ENCODE results near the gene RNASE12. TPM values are rescaled to one million over a fixed set of nuclear protein-coding genes. Genes with fewer than 3 reads are reported as not detected.

RNASE12 gene
- polyA plus RNA-seq, 1 donor from 2014 or later, result not detected

DNA sequence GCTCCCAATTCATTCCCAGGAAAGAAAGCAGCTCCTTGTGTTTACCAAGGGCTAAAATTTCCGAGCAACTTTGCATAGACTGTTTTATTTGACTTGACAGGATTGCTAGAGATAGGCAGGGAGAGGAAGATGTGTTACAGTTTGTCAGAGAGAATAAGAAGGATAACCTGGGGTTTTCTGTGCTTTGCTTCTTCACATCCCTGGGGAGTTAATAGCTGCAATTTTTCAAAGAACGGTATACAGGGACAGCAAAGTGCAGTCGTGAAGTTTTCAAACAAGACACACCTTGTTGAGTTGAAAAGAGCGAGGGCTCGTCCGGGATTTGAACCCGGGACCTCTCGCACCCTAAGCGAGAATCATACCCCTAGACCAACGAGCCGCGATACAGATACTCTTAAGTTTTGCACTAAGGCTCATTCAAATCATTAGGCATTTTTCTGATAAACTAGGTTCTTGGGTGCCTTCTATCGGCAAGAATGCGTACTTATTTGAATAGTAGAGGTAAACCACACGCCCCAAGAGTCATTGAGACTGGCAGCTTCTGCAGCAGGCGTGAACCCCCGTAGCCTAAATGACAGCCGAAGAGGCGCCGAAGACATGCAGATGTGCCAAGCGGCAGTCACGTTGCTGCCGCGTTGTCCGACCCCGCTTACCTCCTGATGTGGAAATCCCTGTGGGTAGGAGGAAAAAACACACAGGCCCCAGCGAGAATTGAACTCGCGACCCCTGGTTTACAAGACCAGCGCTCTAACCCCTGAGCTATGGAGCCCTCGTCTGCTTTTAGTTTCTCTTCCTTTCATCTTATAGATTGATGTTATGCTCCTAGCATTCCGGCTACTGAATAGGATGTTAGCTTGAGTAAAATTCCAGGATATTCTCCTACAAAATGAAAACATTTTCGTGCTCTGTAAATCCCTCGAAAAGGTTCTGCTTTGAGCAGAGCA lies 22.2 kb upstream of the RNASE12 start:
- no peaks in the 10 kb centered on the region for H4K20me1 ChIP-seq (ENCODE audit: insufficient read depth)
- H3K27ac ChIP-seq (ENCODE audit: low read length), result peak overlapping the region; percentile 48
- peak overlapping the region; percentile 79 for H3K4me2 ChIP-seq (ENCODE audit: low read length)

DNA sequence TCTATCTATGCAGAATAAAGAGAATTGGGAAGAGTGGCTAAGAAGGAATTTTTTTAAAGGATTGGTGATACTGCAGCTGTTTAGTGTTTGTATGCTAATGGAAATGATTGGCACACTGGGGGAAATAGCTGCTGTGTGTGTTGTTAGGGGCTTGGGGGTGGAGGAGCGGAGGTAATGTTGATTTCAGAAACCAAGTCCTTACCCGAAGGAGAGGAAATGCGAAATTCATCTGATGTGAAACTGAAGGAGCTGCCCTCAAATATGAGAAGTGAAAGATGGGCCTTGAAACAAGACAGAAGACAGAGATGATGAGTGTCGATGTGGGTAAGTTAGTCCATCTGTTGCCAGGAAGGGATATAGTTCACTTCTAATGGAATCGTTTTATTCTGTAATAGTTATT lies 21.2 kb upstream of the RNASE12 start:
- Histone ChIP-seq H3K36me3 (ENCODE audit: insufficient read depth, low read length) (no peaks in the 10 kb centered on the region), H3K9ac (ENCODE audit: low read length) (no peak overlapping the region), H3K27me3 (ENCODE audit: insufficient read depth, low read depth, low read length) (peaks cover 5% of the 10 kb centered on the region), H3F3A (ENCODE audit: insufficient read depth, low read length, poor library complexity, severe bottlenecking) (peaks cover 5% of the 10 kb centered on the region), H2AFZ (ENCODE audit: low read depth, low read length) (no peak overlapping the region), H3K9me2 (ENCODE audit: insufficient read depth, low read length) (no peaks in the 10 kb centered on the region), H3K79me2 (replicated peaks; ENCODE audit: insufficient read depth, low read length) (no peaks in the 10 kb centered on the region), H3K4me2 (ENCODE audit: low read length) (no peak overlapping the region), H4K20me1 (ENCODE audit: insufficient read depth) (no peaks in the 10 kb centered on the region), H3K9me3 (ENCODE audit: low read length) (no peaks in the 10 kb centered on the region), H3K27ac (ENCODE audit: low read length) (no peak overlapping the region), H3K4me3 (ENCODE audit: low read length) (peak overlapping the region; percentile 72)
- TF ChIP-seq, protein P1, sequence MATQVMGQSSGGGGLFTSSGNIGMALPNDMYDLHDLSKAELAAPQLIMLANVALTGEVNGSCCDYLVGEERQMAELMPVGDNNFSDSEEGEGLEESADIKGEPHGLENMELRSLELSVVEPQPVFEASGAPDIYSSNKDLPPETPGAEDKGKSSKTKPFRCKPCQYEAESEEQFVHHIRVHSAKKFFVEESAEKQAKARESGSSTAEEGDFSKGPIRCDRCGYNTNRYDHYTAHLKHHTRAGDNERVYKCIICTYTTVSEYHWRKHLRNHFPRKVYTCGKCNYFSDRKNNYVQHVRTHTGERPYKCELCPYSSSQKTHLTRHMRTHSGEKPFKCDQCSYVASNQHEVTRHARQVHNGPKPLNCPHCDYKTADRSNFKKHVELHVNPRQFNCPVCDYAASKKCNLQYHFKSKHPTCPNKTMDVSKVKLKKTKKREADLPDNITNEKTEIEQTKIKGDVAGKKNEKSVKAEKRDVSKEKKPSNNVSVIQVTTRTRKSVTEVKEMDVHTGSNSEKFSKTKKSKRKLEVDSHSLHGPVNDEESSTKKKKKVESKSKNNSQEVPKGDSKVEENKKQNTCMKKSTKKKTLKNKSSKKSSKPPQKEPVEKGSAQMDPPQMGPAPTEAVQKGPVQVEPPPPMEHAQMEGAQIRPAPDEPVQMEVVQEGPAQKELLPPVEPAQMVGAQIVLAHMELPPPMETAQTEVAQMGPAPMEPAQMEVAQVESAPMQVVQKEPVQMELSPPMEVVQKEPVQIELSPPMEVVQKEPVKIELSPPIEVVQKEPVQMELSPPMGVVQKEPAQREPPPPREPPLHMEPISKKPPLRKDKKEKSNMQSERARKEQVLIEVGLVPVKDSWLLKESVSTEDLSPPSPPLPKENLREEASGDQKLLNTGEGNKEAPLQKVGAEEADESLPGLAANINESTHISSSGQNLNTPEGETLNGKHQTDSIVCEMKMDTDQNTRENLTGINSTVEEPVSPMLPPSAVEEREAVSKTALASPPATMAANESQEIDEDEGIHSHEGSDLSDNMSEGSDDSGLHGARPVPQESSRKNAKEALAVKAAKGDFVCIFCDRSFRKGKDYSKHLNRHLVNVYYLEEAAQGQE (IDR thresholded peaks at IDR 0.05; ENCODE audit: borderline replicate concordance), result no peak
- no peak for TF ChIP-seq CTCF (IDR thresholded peaks at IDR 0.05; ENCODE audit: poor library complexity, severe bottlenecking)
- TF ChIP-seq POLR2AphosphoS5 (IDR thresholded peaks at IDR 0.05), result no peak

More for the DNA sequence above, 22.2 kb upstream of the RNASE12 start:
- no peaks in the 10 kb centered on the region for H3K79me2 ChIP-seq (replicated peaks; ENCODE audit: insufficient read depth, low read length)
- peak overlapping the region; percentile 72 for H3K4me3 ChIP-seq (ENCODE audit: low read length)
- no peak overlapping the region for H2AFZ ChIP-seq (ENCODE audit: low read depth, low read length)
- H3K36me3 ChIP-seq (ENCODE audit: insufficient read depth, low read length), result no peaks in the 10 kb centered on the region
- peaks cover 5% of the 10 kb centered on the region for H3F3A ChIP-seq (ENCODE audit: insufficient read depth, low read length, poor library complexity, severe bottlenecking)
- H3K27me3 ChIP-seq (ENCODE audit: insufficient read depth, low read depth, low read length), result peaks cover 5% of the 10 kb centered on the region
- no peaks in the 10 kb centered on the region for H3K9me3 ChIP-seq (ENCODE audit: low read length)
- no peaks in the 10 kb centered on the region for H3K9me2 ChIP-seq (ENCODE audit: insufficient read depth, low read length)
- TF ChIP-seq TAF1 (IDR thresholded peaks at IDR 0.05; ENCODE audit: low read depth), result no peak
- peak; percentile 95 for TF ChIP-seq CTCF (IDR thresholded peaks at IDR 0.05; ENCODE audit: poor library complexity, severe bottlenecking)
- TF ChIP-seq, protein P1 (IDR thresholded peaks at IDR 0.05; ENCODE audit: borderline replicate concordance), result peak; percentile 48
- TF ChIP-seq MXI1 (conservative IDR thresholded peaks at IDR 0.05; ENCODE audit: poor library complexity, severe bottlenecking), result peak; percentile 69
- TF ChIP-seq POLR2AphosphoS5 (IDR thresholded peaks at IDR 0.05), result peak; percentile 7
- peak; percentile 65 for TF ChIP-seq EP300 (conservative IDR thresholded peaks at IDR 0.05; ENCODE audit: poor library complexity, severe bottlenecking)
- TF ChIP-seq RAD21 (conservative IDR thresholded peaks at IDR 0.05), result no peak
- no peak for TF ChIP-seq EZH2 (IDR thresholded peaks at IDR 0.05; ENCODE audit: borderline replicate concordance, insufficient read depth, low read length, poor library complexity, severe bottlenecking)
- TF ChIP-seq SMC3 (conservative IDR thresholded peaks at IDR 0.05; ENCODE audit: poor library complexity), result peak; percentile 65
- H3K9ac ChIP-seq (ENCODE audit: low read length), result peak overlapping the region; percentile 57
